ENCODE results near the gene ZFTA.

ZFTA gene

DNA sequence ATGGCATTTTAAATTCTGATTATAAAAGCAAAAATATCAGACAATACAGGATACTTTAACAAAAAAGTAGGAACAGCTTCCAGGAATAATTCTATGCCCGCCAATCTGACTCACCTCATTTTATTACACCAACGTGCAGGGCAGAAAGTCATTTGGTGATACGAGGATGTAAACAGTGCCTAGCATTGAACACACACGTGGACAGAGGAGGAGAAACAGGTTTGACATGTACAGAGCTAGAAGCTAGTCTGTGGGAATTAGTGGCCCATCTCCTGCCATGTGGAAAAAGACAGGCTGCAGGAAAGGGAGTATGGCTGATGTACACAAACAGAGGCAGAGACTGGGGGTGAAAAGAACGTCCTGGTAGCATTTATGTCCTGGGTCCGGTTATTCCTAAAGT lies 35.7 kb upstream of the ZFTA start:
- H3K4me1 ChIP-seq: peaks cover 0 to 15% (median 6%) of the 10 kb centered on the region in 4 donors
- intact Hi-C loops (cut with DNase I; ENCODE audit: low total_unique reads): no loop called here
- no peaks in the 10 kb centered on the region for H3K27me3 ChIP-seq
- no peaks in the 10 kb centered on the region for H3K36me3 ChIP-seq
- DNase-seq: no peak
- no peaks in the 10 kb centered on the region for H3K9me3 ChIP-seq
- no peak overlapping the region for H3K4me3 ChIP-seq
- TF ChIP-seq, protein P1, sequence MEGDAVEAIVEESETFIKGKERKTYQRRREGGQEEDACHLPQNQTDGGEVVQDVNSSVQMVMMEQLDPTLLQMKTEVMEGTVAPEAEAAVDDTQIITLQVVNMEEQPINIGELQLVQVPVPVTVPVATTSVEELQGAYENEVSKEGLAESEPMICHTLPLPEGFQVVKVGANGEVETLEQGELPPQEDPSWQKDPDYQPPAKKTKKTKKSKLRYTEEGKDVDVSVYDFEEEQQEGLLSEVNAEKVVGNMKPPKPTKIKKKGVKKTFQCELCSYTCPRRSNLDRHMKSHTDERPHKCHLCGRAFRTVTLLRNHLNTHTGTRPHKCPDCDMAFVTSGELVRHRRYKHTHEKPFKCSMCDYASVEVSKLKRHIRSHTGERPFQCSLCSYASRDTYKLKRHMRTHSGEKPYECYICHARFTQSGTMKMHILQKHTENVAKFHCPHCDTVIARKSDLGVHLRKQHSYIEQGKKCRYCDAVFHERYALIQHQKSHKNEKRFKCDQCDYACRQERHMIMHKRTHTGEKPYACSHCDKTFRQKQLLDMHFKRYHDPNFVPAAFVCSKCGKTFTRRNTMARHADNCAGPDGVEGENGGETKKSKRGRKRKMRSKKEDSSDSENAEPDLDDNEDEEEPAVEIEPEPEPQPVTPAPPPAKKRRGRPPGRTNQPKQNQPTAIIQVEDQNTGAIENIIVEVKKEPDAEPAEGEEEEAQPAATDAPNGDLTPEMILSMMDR (IDR thresholded peaks at IDR 0.05): no peak
- H3K27ac ChIP-seq: no peak overlapping the region

DNA sequence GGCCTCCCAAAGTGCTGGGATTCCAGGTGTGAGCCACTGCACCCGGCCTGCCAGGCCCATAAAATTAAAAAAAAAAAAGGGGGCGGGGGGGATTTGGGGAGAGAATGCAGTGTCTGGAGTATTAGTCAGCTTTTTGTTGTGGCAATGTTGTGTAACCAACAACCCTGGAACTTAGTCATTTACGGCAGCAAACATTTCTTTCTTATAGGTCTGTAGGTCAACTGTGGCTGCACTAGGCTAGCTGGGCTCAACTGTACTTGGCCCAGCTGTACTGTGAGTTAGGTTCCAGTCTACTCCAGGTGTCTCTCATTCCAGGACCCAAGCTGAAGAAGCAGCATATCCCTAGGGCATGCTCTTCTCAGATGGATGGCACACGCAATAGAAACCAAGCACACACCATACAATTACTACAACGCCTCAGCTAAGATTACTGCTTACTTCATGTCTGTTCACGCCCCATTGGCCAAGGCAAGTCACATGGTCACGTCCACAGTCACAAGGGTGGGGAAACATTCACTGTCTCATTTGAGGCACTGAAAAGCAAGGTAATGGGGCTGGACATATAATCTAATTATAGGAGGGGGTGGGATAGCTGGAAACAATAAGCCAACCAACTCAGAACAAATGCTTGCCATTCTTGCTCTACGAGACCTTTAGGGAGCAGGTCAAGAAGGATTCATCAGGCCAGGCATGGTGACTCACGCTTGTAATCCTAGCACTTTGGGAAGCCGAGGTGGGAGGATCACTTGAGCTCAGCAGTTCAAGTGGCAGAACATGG lies 34.3 kb upstream of the ZFTA start:
- no peak overlapping the region for H3K27ac ChIP-seq
- no peak for DNase-seq
- intact Hi-C loops (cut with DNase I; ENCODE audit: low total_unique reads): no loop called here

GRCh38 chr11:63800921-63801320 lies 32.3 kb upstream of the ZFTA start:
- Histone ChIP-seq H3K27me3 (no peaks in the 10 kb centered on the region), H3K36me3 (no peaks in the 10 kb centered on the region), H3K9me3 (no peaks in the 10 kb centered on the region), H3K4me3 (no peak overlapping the region), H3K27ac (no peak overlapping the region), H3K4me1 (peaks cover 0 to 7% (median 3%) of the 10 kb centered on the region in 4 donors)
- intact Hi-C loops (cut with DNase I; ENCODE audit: low total_unique reads): no loop called here
- TF ChIP-seq, protein P1 (IDR thresholded peaks at IDR 0.05): no peak
- no peak for DNase-seq

More for the DNA sequence above, 34.3 kb upstream of the ZFTA start:
- Histone ChIP-seq H3K27me3 (no peaks in the 10 kb centered on the region), H3K36me3 (no peaks in the 10 kb centered on the region), H3K4me1 (peaks cover 0 to 15% (median 6%) of the 10 kb centered on the region in 4 donors), H3K4me3 (no peak overlapping the region), H3K9me3 (no peaks in the 10 kb centered on the region)
- TF ChIP-seq, protein P1 (IDR thresholded peaks at IDR 0.05): no peak

DNA sequence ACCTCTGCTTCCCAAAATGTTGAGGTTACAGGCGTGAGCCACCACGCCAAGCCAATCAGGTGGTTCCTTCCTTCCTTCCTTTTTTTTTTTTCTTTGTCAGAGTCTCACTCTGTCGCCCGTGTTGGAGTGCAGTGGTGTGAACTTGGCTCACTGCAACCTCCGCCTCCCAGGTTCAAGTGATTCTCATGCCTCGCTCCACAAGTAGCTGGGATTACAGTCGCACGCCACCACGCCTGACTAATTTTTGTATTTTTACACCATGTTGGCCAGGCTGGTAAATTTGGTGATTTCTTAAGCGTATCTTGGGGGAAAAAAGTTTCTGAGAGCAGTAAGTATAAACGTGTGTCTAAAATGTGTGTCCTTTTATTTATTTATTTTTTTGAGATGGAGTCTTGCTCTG lies 26.5 kb upstream of the ZFTA start:
- H3K36me3 ChIP-seq: no peaks in the 10 kb centered on the region
- intact Hi-C loops (cut with DNase I; ENCODE audit: low total_unique reads): no loop called here
- H3K27ac ChIP-seq: no peak overlapping the region
- no peaks in the 10 kb centered on the region for H3K4me1 ChIP-seq
- TF ChIP-seq, protein P1 (IDR thresholded peaks at IDR 0.05): no peak
- peaks cover 0 to 21% (median 10%) of the 10 kb centered on the region in 3 donors for H3K9me3 ChIP-seq
- no peaks in the 10 kb centered on the region for H3K27me3 ChIP-seq
- no peak overlapping the region for H3K4me3 ChIP-seq
- DNase-seq: no peak

GRCh38 chr11:63793161-63793560 lies 24.6 kb upstream of the ZFTA start:
- TF ChIP-seq, protein P1 (IDR thresholded peaks at IDR 0.05): no peak
- no peak overlapping the region for H3K4me3 ChIP-seq
- no peak overlapping the region for H3K27ac ChIP-seq
- intact Hi-C loops (cut with DNase I; ENCODE audit: low total_unique reads): no loop called here
- no peak for DNase-seq
- no peaks in the 10 kb centered on the region for H3K27me3 ChIP-seq
- H3K9me3 ChIP-seq: peaks cover 0 to 21% (median 10%) of the 10 kb centered on the region in 3 donors
- H3K4me1 ChIP-seq: no peaks in the 10 kb centered on the region
- H3K36me3 ChIP-seq: no peaks in the 10 kb centered on the region

Measured in tibial artery (tissue), 4 donors.